IMR-90 (cell line): ENCODE results near the gene PRUNE2. TPM values are rescaled to one million over a fixed set of nuclear protein-coding genes. Genes with fewer than 3 reads are reported as not detected.

Source experiments
- ATAC-seq: fragments of 200-7000 bp; cut with Tn5 transposase; 2 replicates; pipeline ENCODE4 v1.9.1; 2020; ENCODE audit warnings: low read depth, mild to moderate bottlenecking, moderate library complexity
- BruUV-seq: library from RNA; stranded (reverse); fragments of 400-500 nt; replicated peaks from 2 replicates; lab custom pipeline; 2021; lab: Mats Ljungman, UMichigan
- CTCF ChIA-PET: fragments of 300-600 bp; formaldehyde crosslinking; extraction: SDS; loops from one replicate; lab custom pipeline; 2021; ENCODE audit warnings: antibody characterized with exemption; lab: Yijun Ruan, JAX
- POLR2A ChIA-PET: fragments of 300-600 bp; sonication (Branson Sonifier 250); formaldehyde crosslinking; loops from one replicate; lab custom pipeline; 2022; ENCODE audit warnings: antibody characterized with exemption; ENCODE audit not compliant: unreplicated experiment; lab: Charles Lee
- DNase-seq: peaks from one replicate; pipeline ENCODE4 v3.0.0; 2013
- H2AFZ ChIP-seq: replicated peaks from 2 replicates; pipeline ENCODE3; 2013; ENCODE audit warnings: low read length, mild to moderate bottlenecking; ENCODE audit not compliant: poor library complexity
- H2AK5ac ChIP-seq: 2 replicates; pipeline ENCODE4 v1.6.1; 2013; ENCODE audit warnings: low read depth, low read length, inconsistent platforms
- H2AK9ac ChIP-seq: replicated peaks from 2 replicates; pipeline ENCODE3; 2013; ENCODE audit warnings: mild to moderate bottlenecking, low read depth, low read length, moderate library complexity; ENCODE audit not compliant: poor library complexity
- H2BK120ac ChIP-seq: 2 replicates; pipeline ENCODE4 v1.6.1; 2013; ENCODE audit warnings: low read depth, low read length, inconsistent platforms
- H2BK15ac ChIP-seq: 3 replicates; pipeline ENCODE4 v1.6.1; 2013; ENCODE audit warnings: low read depth, low read length, inconsistent platforms
- H2BK20ac ChIP-seq: 2 replicates; pipeline ENCODE4 v1.6.1; 2013; ENCODE audit warnings: low read depth, mild to moderate bottlenecking, inconsistent platforms, low read length, moderate library complexity
- H2BK5ac ChIP-seq: 2 replicates; pipeline ENCODE4 v1.6.1; 2013; ENCODE audit warnings: mild to moderate bottlenecking, low read depth, low read length, inconsistent platforms; ENCODE audit not compliant: poor library complexity, severe bottlenecking
- H3K14ac ChIP-seq: replicated peaks from 2 replicates; pipeline ENCODE4 v1.6.1; 2013; ENCODE audit warnings: low read depth, low read length, inconsistent platforms
- H3K18ac ChIP-seq: 2 replicates; pipeline ENCODE4 v1.6.1; 2013; ENCODE audit warnings: low read depth, low read length, control low read depth
- H3K23ac ChIP-seq: 2 replicates; pipeline ENCODE4 v1.6.1; 2013; ENCODE audit warnings: low read depth, low read length, inconsistent platforms
- H3K27ac ChIP-seq: 2 replicates; pipeline ENCODE4 v1.5.1; 2013; ENCODE audit warnings: mild to moderate bottlenecking, control low read depth, low read length; ENCODE audit not compliant: insufficient read depth
- H3K27me3 ChIP-seq: 2 replicates; pipeline ENCODE4 v1.6.1; 2013; ENCODE audit warnings: low read length; ENCODE audit not compliant: control insufficient read depth, insufficient read depth
- H3K36me3 ChIP-seq: 2 replicates; pipeline ENCODE4 v1.6.1; 2013; ENCODE audit warnings: low read length, mixed read lengths; ENCODE audit not compliant: control insufficient read depth, insufficient read depth
- H3K4ac ChIP-seq: 2 replicates; pipeline ENCODE4 v1.6.1; 2013; ENCODE audit warnings: low read depth, low read length, inconsistent platforms
- H3K4me1 ChIP-seq: 2 replicates; pipeline ENCODE4 v1.6.1; 2013; ENCODE audit warnings: low read length, mixed read lengths; ENCODE audit not compliant: control insufficient read depth, insufficient read depth
- H3K4me2 ChIP-seq: 2 replicates; pipeline ENCODE4 v1.6.1; 2013; ENCODE audit warnings: low read depth, mild to moderate bottlenecking, control low read depth, low read length, moderate library complexity
- H3K4me3 ChIP-seq: 2 replicates; pipeline ENCODE4 v1.5.1; 2013; ENCODE audit warnings: low read depth, mild to moderate bottlenecking, control low read depth, low read length, moderate library complexity; ENCODE audit not compliant: insufficient read depth
- H3K56ac ChIP-seq: 2 replicates; pipeline ENCODE4 v1.6.1; 2013; ENCODE audit warnings: low read length, inconsistent platforms; ENCODE audit not compliant: insufficient read depth; ENCODE audit errors: extremely low read depth
- H3K79me1 ChIP-seq, 2 experiments: 2 replicates each; pipeline ENCODE4 v1.6.1; 2013; ENCODE audit warnings: low read length in 2 of 2, inconsistent platforms in 1 of 2, low read depth in 1 of 2
- H3K9ac ChIP-seq: 2 replicates; pipeline ENCODE4 v1.6.1; 2013; ENCODE audit warnings: low read depth, low read length, control low read depth
- H3K9me1 ChIP-seq: 2 replicates; pipeline ENCODE4 v1.6.1; 2013; ENCODE audit warnings: low read length, inconsistent platforms; ENCODE audit not compliant: insufficient read depth
- H3K9me3 ChIP-seq: 2 replicates; pipeline ENCODE4 v1.6.1; 2013; ENCODE audit warnings: low read length; ENCODE audit not compliant: control insufficient read depth, insufficient read depth
- H4K20me1 ChIP-seq: 2 replicates; pipeline ENCODE4 v1.6.1; 2013; ENCODE audit warnings: low read length, inconsistent platforms; ENCODE audit not compliant: insufficient read depth
- H4K5ac ChIP-seq: 2 replicates; pipeline ENCODE4 v1.6.1; 2013; ENCODE audit warnings: mild to moderate bottlenecking, low read depth, low read length, control low read depth
- H4K8ac ChIP-seq, 2 experiments: 2 replicates each; pipeline ENCODE4 v1.6.1; 2013; ENCODE audit warnings: low read depth in 2 of 2, low read length in 2 of 2, control low read depth in 1 of 2, inconsistent platforms in 1 of 2
- H4K91ac ChIP-seq: 2 replicates; pipeline ENCODE4 v1.6.1; 2013; ENCODE audit warnings: low read depth, low read length, inconsistent platforms; ENCODE audit not compliant: insufficient read depth
- BHLHE40 ChIP-seq: fragments of 150-350 bp; IDR thresholded peaks from 2 replicates; pipeline ENCODE4 v1.6.1; 2016; ENCODE audit warnings: mild to moderate bottlenecking, low read depth, low read length
- CEBPB ChIP-seq: IDR thresholded peaks from 2 replicates; pipeline ENCODE4 v1.6.1; 2012; ENCODE audit warnings: low read depth, low read length, improper control_type of control experiment
- CHD1 ChIP-seq: IDR thresholded peaks from 2 replicates; pipeline ENCODE4 v1.6.1; 2012; ENCODE audit warnings: low read depth, low read length, improper control_type of control experiment
- CTCF ChIP-seq: conservative IDR thresholded peaks from 2 replicates; pipeline ENCODE4 v1.5.1; 2012; ENCODE audit warnings: mild to moderate bottlenecking, low read depth, low read length, improper control_type of control experiment
- FOS ChIP-seq: fragments of 150-350 bp; IDR thresholded peaks from 2 replicates; pipeline ENCODE4 v1.6.1; 2016; ENCODE audit warnings: low read depth, low read length
- MAFK ChIP-seq: IDR thresholded peaks from 2 replicates; pipeline ENCODE4 v1.6.1; 2012; ENCODE audit warnings: low read depth, low read length, improper control_type of control experiment
- MAZ ChIP-seq: IDR thresholded peaks from 2 replicates; pipeline ENCODE4 v1.6.1; 2012; ENCODE audit warnings: low read depth, mild to moderate bottlenecking, low read length, improper control_type of control experiment, moderate library complexity, borderline replicate concordance
- MXI1 ChIP-seq: IDR thresholded peaks from 2 replicates; pipeline ENCODE4 v1.6.1; 2012; ENCODE audit warnings: low read depth, mild to moderate bottlenecking, low read length, moderate library complexity, borderline replicate concordance
- NFE2L2 ChIP-seq: fragments of 150-350 bp; IDR thresholded peaks from 2 replicates; pipeline ENCODE4 v1.6.1; 2016; ENCODE audit warnings: low read depth, mild to moderate bottlenecking, low read length
- POLR2A ChIP-seq: IDR thresholded peaks from 2 replicates; pipeline ENCODE4 v1.6.1; 2012; ENCODE audit warnings: mild to moderate bottlenecking, low read depth, low read length
- RAD21 ChIP-seq: IDR thresholded peaks from 2 replicates; pipeline ENCODE4 v1.6.1; 2012; ENCODE audit warnings: low read length, improper control_type of control experiment
- RCOR1 ChIP-seq: IDR thresholded peaks from 2 replicates; pipeline ENCODE4 v1.6.1; 2012; ENCODE audit warnings: mild to moderate bottlenecking, low read length, improper control_type of control experiment; ENCODE audit not compliant: insufficient replicate concordance
- RFX5 ChIP-seq: IDR thresholded peaks from 2 replicates; pipeline ENCODE4 v1.8.0; 2012; ENCODE audit warnings: low read depth, mild to moderate bottlenecking, low read length, moderate library complexity
- SMC3 ChIP-seq: fragments of 150-350 bp; IDR thresholded peaks from 2 replicates; pipeline ENCODE4 v1.6.1; 2016; ENCODE audit warnings: low read depth, mild to moderate bottlenecking, antibody characterized with exemption, low read length, moderate library complexity
- USF2 ChIP-seq: fragments of 150-350 bp; IDR thresholded peaks from 2 replicates; pipeline ENCODE4 v1.6.1; 2017; ENCODE audit warnings: mild to moderate bottlenecking, antibody characterized with exemption, low read length, low read depth
- WGBS, 2 experiments: methylation state at CpG; one replicate each; pipeline versions ENCODE4 v1.1.5 to v1.1.7; 2013; ENCODE audit warnings: missing lambda C conversion rate in 2 of 2; ENCODE audit not compliant: insufficient read length in 1 of 2; ENCODE audit errors: extremely low coverage in 2 of 2; 5-methylcytosine and 5-hydroxymethylcytosine counted together
- dilution Hi-C: fragments of 300-500 bp; cut with HindIII; formaldehyde crosslinking; loops from one replicate; pipeline ENCODE4 v1.14.3; 2018; ENCODE audit warnings: low sequenced_read_pairs; ENCODE audit not compliant: unreplicated experiment
- in situ Hi-C: fragments of 300-500 bp; cut with MboI; formaldehyde crosslinking; loops from 3 replicates; pipeline ENCODE4 v1.14.3; 2019; ENCODE audit warnings: low sequenced_read_pairs, inconsistent platforms, mixed read lengths
- intact Hi-C: fragments of 100-400 bp; cut with micrococcal nuclease; formaldehyde crosslinking; loops from 2 replicates; pipeline ENCODE4 v1.10.0; 2022
- polyA plus RNA-seq, 3 experiments: library from polyadenylated mRNA; depleted of rRNA; stranded (reverse); fragments of >200 nt; gene quantifications; 2 replicates each; pipeline ENCODE4 v1.2.3, GENCODE V29; 2012; ENCODE audit warnings: low replicate concordance in 1 of 3
- total RNA-seq: library from RNA; depleted of rRNA; stranded (reverse); fragments of >200 nt; gene quantifications from 2 replicates; pipeline ENCODE4 v1.2.3, GENCODE V29; 2012
- TF ChIP-seq, protein P1 (sequence below): fragments of 150-350 bp; IDR thresholded peaks from 2 replicates; pipeline ENCODE4 v1.6.1; 2016; ENCODE audit warnings: low read depth, mild to moderate bottlenecking, low read length, moderate library complexity, borderline replicate concordance

Gene PRUNE2
- total and polyA plus RNA-seq, 2 of the 4 experiments (the other 2 are of a cell fraction): 0.70 to 1.6 TPM

DNA sequence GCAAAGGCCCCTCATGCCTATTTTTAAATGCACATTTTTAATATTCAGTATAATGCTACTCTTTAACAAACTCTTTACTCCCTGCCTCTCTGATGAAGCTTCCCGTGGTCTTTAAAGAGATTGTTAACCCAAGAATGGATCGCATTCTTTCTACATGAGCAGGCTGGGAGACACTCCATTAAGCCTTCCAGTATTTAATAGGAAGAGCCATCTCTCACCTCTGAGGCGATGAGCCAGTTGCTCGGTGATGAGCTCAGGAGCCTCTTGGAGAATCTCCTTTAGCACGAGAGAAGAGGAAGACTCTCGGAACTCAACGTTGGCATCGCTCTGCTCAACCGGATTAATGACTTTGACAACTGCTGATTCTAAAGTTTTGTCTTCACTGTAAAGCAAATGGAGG, 59.6 kb downstream of the PRUNE2 start:
- Histone ChIP-seq H3K4me2 (no peak overlapping the region), H3K4me1 (no peaks in the 10 kb centered on the region), H4K5ac (no peak overlapping the region), H2BK120ac (no peak overlapping the region), H4K8ac (no peak overlapping the region), H4K91ac (no peak overlapping the region), H2BK5ac (no peak overlapping the region), H3K23ac (no peak overlapping the region), H3K27me3 (no peaks in the 10 kb centered on the region), H3K36me3 (no peaks in the 10 kb centered on the region), H3K18ac (no peak overlapping the region), H3K79me1 (no peaks in the 10 kb centered on the region), H2AFZ (no peak overlapping the region), H3K4ac (no peak overlapping the region), H3K56ac (no peak overlapping the region), H3K9me3 (no peaks in the 10 kb centered on the region), H3K14ac (no peak overlapping the region), H2AK5ac (no peak overlapping the region), H3K4me3 (no peak overlapping the region), H3K27ac (no peak overlapping the region), H3K9ac (no peak overlapping the region), H4K20me1 (no peaks in the 10 kb centered on the region), H2BK15ac (no peak overlapping the region), H2BK20ac (no peak overlapping the region), H3K9me1 (no peaks in the 10 kb centered on the region), H2AK9ac (no peak overlapping the region)
- no CpG with 5 or more reads among the region's 9 CpGs for WGBS, 2 experiments
- dilution Hi-C loops: no loop called here
- POLR2A ChIA-PET: no interaction called here
- BruUV-seq: no TSS peak
- ATAC-seq: no peak
- DNase-seq: peak; percentile 19
- TF ChIP-seq NFE2L2 (no peak), MAZ (no peak), BHLHE40 (no peak), FOS (no peak), CEBPB (no peak), CHD1 (no peak), CTCF (no peak), POLR2A (no peak), SMC3 (no peak), RCOR1 (no peak), USF2 (no peak), RFX5 (no peak), RAD21 (no peak), MXI1 (no peak), MAFK (no peak)
- TF ChIP-seq, protein P1, sequence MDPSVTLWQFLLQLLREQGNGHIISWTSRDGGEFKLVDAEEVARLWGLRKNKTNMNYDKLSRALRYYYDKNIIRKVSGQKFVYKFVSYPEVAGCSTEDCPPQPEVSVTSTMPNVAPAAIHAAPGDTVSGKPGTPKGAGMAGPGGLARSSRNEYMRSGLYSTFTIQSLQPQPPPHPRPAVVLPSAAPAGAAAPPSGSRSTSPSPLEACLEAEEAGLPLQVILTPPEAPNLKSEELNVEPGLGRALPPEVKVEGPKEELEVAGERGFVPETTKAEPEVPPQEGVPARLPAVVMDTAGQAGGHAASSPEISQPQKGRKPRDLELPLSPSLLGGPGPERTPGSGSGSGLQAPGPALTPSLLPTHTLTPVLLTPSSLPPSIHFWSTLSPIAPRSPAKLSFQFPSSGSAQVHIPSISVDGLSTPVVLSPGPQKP: no peak
- intact Hi-C loops: no loop called here
- CTCF ChIA-PET: interaction anchor here (1.2 kb wide), 1 partner anchor 20 kb away, joined by 3 read pairs; no protein-coding TSS in a partner anchor
- in situ Hi-C loops: no loop called here
